ENCODE data around the gene HBG2. TPM values are rescaled to one million over a fixed set of nuclear protein-coding genes. Genes with fewer than 3 reads are reported as not detected.

HBG2 gene
- total and polyA plus RNA-seq, 2 of the 8 experiments (the other 6 are each of a cell fraction or from before 2014, with no cell fraction given): 0.23 TPM; not detected in 1

DNA sequence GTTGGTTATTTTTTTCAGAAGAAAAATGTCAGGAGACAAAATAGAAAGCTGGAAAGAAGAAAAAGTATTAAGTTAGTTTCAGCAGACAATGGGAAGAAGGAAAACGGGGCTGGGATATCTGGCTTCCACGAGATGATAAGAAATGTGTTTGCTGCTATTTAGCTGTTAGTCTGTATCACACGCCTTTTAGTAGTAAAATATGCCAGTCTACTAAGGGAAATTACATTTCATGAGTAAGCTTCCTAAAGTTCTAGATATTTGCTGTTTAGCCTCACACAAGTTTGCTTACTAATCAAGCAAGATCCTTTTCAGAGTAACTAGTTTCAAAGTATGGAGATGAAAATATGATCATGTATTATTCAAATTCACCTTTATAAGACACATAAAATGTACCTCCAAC lies 45.7 kb upstream of the HBG2 start:
- H3K23me2 ChIP-seq (ENCODE audit: low read depth, low read length): no peaks in the 10 kb centered on the region
- no peak overlapping the region for H4K5ac ChIP-seq (ENCODE audit: insufficient read length, low read depth, low read length)
- no peak overlapping the region for H3K18ac ChIP-seq (ENCODE audit: extremely low read depth, low read length)
- no peaks in the 10 kb centered on the region for H3K79me2 ChIP-seq (ENCODE audit: control insufficient read depth in 1 of 2, insufficient read depth in 2 of 2, low read length in 2 of 2)
- H3K36me3 ChIP-seq (ENCODE audit: control insufficient read depth in 2 of 4, insufficient read depth in 4 of 4, low read length in 3 of 4): no peaks in the 10 kb centered on the region
- H2BK5ac ChIP-seq (ENCODE audit: low read depth, low read length): no peak overlapping the region
- no peaks in the 10 kb centered on the region for H3K79me1 ChIP-seq (ENCODE audit: low read depth, low read length)
- no peaks in the 10 kb centered on the region for H4K20me1 ChIP-seq (replicated peaks in 1 of 2; ENCODE audit: control insufficient read depth in 1 of 2, insufficient read depth in 2 of 2, low read length in 2 of 2)
- POLR2A ChIA-PET (ENCODE audit: partially characterized antibody): no interaction called here
- H2BK15ac ChIP-seq (ENCODE audit: low read length): no peak overlapping the region
- no peak overlapping the region for H2AK5ac ChIP-seq (ENCODE audit: low read depth, low read length)
- H4K8ac ChIP-seq (ENCODE audit: extremely low read depth, insufficient read depth, low read length): no peak overlapping the region
- no peak overlapping the region for H3K4ac ChIP-seq (replicated peaks; ENCODE audit: insufficient read length, low read depth, low read length)
- no peak overlapping the region for H2BK20ac ChIP-seq (ENCODE audit: low read length)
- no peak overlapping the region for H3K9ac ChIP-seq (replicated peaks in 1 of 4; ENCODE audit: extremely low read depth in 1 of 4, low read depth in 3 of 4, low read length in 3 of 4)
- no peak overlapping the region for H3K27ac ChIP-seq (ENCODE audit: low read depth, low read length)
- CTCF ChIA-PET (ENCODE audit: partially characterized antibody): interaction anchor here (3.3 kb wide), 1 partner anchor 10 kb away, joined by 12 read pairs; no protein-coding TSS in a partner anchor
- DNase-seq (ENCODE audit: low read depth in 1 of 2, low spot score in 2 of 2): no peak
- no peak overlapping the region for H2BK12ac ChIP-seq (ENCODE audit: low read depth, low read length)
- no peak overlapping the region for H2AFZ ChIP-seq (ENCODE audit: low read length)
- H4K91ac ChIP-seq (replicated peaks; ENCODE audit: insufficient read length, low read length): no peak overlapping the region
- H3K56ac ChIP-seq (replicated peaks; ENCODE audit: insufficient read length, low read depth, low read length): no peak overlapping the region
- WGBS, 2 experiments (ENCODE audit: extremely low coverage in 1 of 2, insufficient coverage in 1 of 2, insufficient read length in 1 of 2, insufficient replicate concordance in 2 of 2, low coverage in 1 of 2, low lambda C conversion rate in 2 of 2, missing lambda C conversion rate in 1 of 2): 77% methylated on average over 3 of the region's 3 CpGs; no CpG with 5 or more reads in 1 of the 2 experiments
- H3K4me3 ChIP-seq (ENCODE audit: extremely low read depth in 1 of 4, insufficient read depth in 2 of 4, low read depth in 3 of 4, low read length in 4 of 4): no peak overlapping the region
- no peak for FAIRE-seq
- H3K4me1 ChIP-seq (replicated peaks in 1 of 4; ENCODE audit: control insufficient read depth in 3 of 4, insufficient read depth in 4 of 4, low read length in 3 of 4): no peaks in the 10 kb centered on the region
- no peak overlapping the region for H3K14ac ChIP-seq (ENCODE audit: insufficient read length)
- H3K4me2 ChIP-seq (ENCODE audit: insufficient read depth in 1 of 2, low read depth in 2 of 2, low read length in 2 of 2): no peak overlapping the region
- no peak overlapping the region for H2BK120ac ChIP-seq (replicated peaks; ENCODE audit: low read depth, low read length)
- H3K23ac ChIP-seq (ENCODE audit: insufficient read length): no peak overlapping the region
- H3K9me3 ChIP-seq (ENCODE audit: insufficient read depth in 2 of 2, low read depth in 1 of 2, low read length in 1 of 2): no peaks in the 10 kb centered on the region
- H3K27me3 ChIP-seq (replicated peaks in 1 of 4; ENCODE audit: control insufficient read depth in 3 of 4, extremely low read depth in 1 of 4, insufficient read depth in 3 of 4, low read length in 3 of 4): no peaks in the 10 kb centered on the region
- TF ChIP-seq, protein P1, sequence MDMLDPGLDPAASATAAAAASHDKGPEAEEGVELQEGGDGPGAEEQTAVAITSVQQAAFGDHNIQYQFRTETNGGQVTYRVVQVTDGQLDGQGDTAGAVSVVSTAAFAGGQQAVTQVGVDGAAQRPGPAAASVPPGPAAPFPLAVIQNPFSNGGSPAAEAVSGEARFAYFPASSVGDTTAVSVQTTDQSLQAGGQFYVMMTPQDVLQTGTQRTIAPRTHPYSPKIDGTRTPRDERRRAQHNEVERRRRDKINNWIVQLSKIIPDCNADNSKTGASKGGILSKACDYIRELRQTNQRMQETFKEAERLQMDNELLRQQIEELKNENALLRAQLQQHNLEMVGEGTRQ (IDR thresholded peaks at IDR 0.05; ENCODE audit: low read length): no peak
- TF ChIP-seq CHD2 (IDR thresholded peaks at IDR 0.05; ENCODE audit: low read length): no peak
- TF ChIP-seq GTF2F1 (IDR thresholded peaks at IDR 0.05; ENCODE audit: borderline replicate concordance, low read depth, low read length): no peak
- TF ChIP-seq CEBPB (IDR thresholded peaks at IDR 0.05; ENCODE audit: low read depth, low read length): no peak
- no peak for TF ChIP-seq NRF1 (IDR thresholded peaks at IDR 0.05; ENCODE audit: low read depth, low read length)
- no peak for TF ChIP-seq TBP (IDR thresholded peaks at IDR 0.05; ENCODE audit: low read depth, low read length)
- no peak for TF ChIP-seq KDM5A (IDR thresholded peaks at IDR 0.05; ENCODE audit: low read length)
- TF ChIP-seq BACH1 (IDR thresholded peaks at IDR 0.05; ENCODE audit: low read length): no peak
